NCI-H1105 (cell line): ENCODE results near the gene CAB39L.
"Not testable (repeated sequence)": the region's sequence is repeated elsewhere in the genome, so short reads cannot be mapped to it uniquely, and the experiment has no call there.

ENCODE experiments used
- DNase-seq: peaks from one replicate; lab custom pipeline; 2025; lab: John Stamatoyannopoulos, UW

The CAB39L gene

GRCh38 chr13:49308097-49308875 lies 135.6 kb downstream of the CAB39L start:
- no peak for DNase-seq

- DNase-seq: no peak
These were observed 136.5 kb downstream of the CAB39L start for GRCh38 chr13:49307365-49307764.

- DNase-seq: no peak
These were observed 138.0 kb downstream of the CAB39L start for GRCh38 chr13:49305792-49306425.

- DNase-seq: peak; percentile 29
These were observed 138.8 kb downstream of the CAB39L start for GRCh38 chr13:49304763-49305700.

GRCh38 chr13:49304356-49304755 lies 139.5 kb downstream of the CAB39L start:
- no peak for DNase-seq

- DNase-seq: no peak
These were observed 140.2 kb downstream of the CAB39L start for GRCh38 chr13:49303533-49304252.

GRCh38 chr13:49302817-49303216 lies 141.0 kb downstream of the CAB39L start:
- DNase-seq: peak; percentile 11

- DNase-seq: no peak
These were observed 141.6 kb downstream of the CAB39L start for GRCh38 chr13:49302222-49302621.

- DNase-seq: peak; percentile 22
These were observed 142.9 kb downstream of the CAB39L start for GRCh38 chr13:49300739-49301589.

- DNase-seq: no peak
These were observed 143.6 kb downstream of the CAB39L start for GRCh38 chr13:49300276-49300675.

GRCh38 chr13:49298903-49299605 lies 144.8 kb downstream of the CAB39L start:
- DNase-seq: no peak

- no peak for DNase-seq
These were observed 145.4 kb downstream of the CAB39L start for GRCh38 chr13:49298416-49298815.

- no peak for DNase-seq
These were observed 146.5 kb downstream of the CAB39L start for GRCh38 chr13:49297338-49297737.

GRCh38 chr13:49296659-49297058 lies 147.2 kb downstream of the CAB39L start:
- DNase-seq: no peak

GRCh38 chr13:49295244-49295643 lies 148.6 kb downstream of the CAB39L start:
- DNase-seq: no peak

GRCh38 chr13:49294723-49295122 lies 149.1 kb downstream of the CAB39L start:
- not testable (repeated sequence) for DNase-seq

GRCh38 chr13:49292742-49293486 lies 150.9 kb downstream of the CAB39L start:
- DNase-seq: no peak

- DNase-seq: no peak
These were observed 155.4 kb downstream of the CAB39L start for GRCh38 chr13:49288458-49288857.

GRCh38 chr13:49287995-49288394 lies 155.9 kb downstream of the CAB39L start:
- no peak for DNase-seq
